HepG2 (cell line): Measurements from ENCODE around the gene KIAA1614. TPM values are rescaled to one million over a fixed set of nuclear protein-coding genes. Genes with fewer than 3 reads are reported as not detected.

Experiments used
- ATAC-seq: fragments of 200-7000 bp; cut with Tn5 transposase; 3 replicates; pipeline ENCODE4 v1.9.1; 2020; ENCODE audit warnings: mild to moderate bottlenecking, moderate library complexity
- BruUV-seq: library from RNA; stranded (reverse); fragments of 400-500 nt; replicated peaks from 2 replicates; lab custom pipeline; 2021; lab: Mats Ljungman, UMichigan
- CTCF ChIA-PET: fragments of 300-600 bp; formaldehyde crosslinking; extraction: SDS; loops from one replicate; lab custom pipeline; 2021; ENCODE audit warnings: low total read pairs, inconsistent platforms, low intra/inter-chr PET ratio; lab: Yijun Ruan, JAX
- POLR2A ChIA-PET: fragments of 350-600 bp; sonication (Branson Sonifier 250); formaldehyde crosslinking; loops from one replicate; lab custom pipeline; 2020; ENCODE audit warnings: antibody characterized with exemption, inconsistent platforms; lab: Yijun Ruan, JAX
- DNase-seq: peaks from one replicate; pipeline ENCODE4 v3.0.0-alpha.2; 2015; ENCODE audit warnings: low spot score
- FAIRE-seq: peaks from 3 replicates; lab custom pipeline; 2011; peaks lifted over from hg19 to GRCh38; lab: Jason Lieb, UNC
- H2AFZ ChIP-seq: one replicate; pipeline ENCODE4 v1.6.1; 2011; ENCODE audit warnings: low read length, inconsistent platforms
- H3K27ac ChIP-seq: fragments of 300-600 bp; 3 replicates; pipeline ENCODE4 v1.8.0; 2011; ENCODE audit warnings: mixed run types, mild to moderate bottlenecking, mixed read lengths, low read length, inconsistent platforms; ENCODE audit not compliant: insufficient read depth; ENCODE audit errors: extremely low read length
- H3K27me3 ChIP-seq, 2 experiments: fragments of 200-600 bp in 1 of 2; 2 replicates in 1 of 2; 3 replicates in 1 of 2; pipeline versions ENCODE4 v1.6.0 to v1.8.0; 2011; ENCODE audit warnings: low read length in 2 of 2, mild to moderate bottlenecking in 2 of 2, moderate library complexity in 2 of 2, inconsistent platforms in 1 of 2; ENCODE audit not compliant: insufficient read depth in 2 of 2, control insufficient read depth in 1 of 2
- H3K36me3 ChIP-seq, 2 experiments: fragments of 200-600 bp in 1 of 2; replicated peaks in 1 of 2; 2 replicates in 1 of 2; 3 replicates in 1 of 2; pipeline versions ENCODE4 v1.5.1 to v1.8.0; 2011; ENCODE audit warnings: low read length in 2 of 2, inconsistent platforms in 1 of 2; ENCODE audit not compliant: insufficient read depth in 2 of 2, control insufficient read depth in 1 of 2
- H3K4me1 ChIP-seq: 2 replicates; pipeline ENCODE4 v1.5.1; 2012; ENCODE audit warnings: low read length, inconsistent platforms; ENCODE audit not compliant: insufficient read depth
- H3K4me2 ChIP-seq: 2 replicates; pipeline ENCODE4 v1.6.0; 2011; ENCODE audit warnings: low read depth, low read length, inconsistent platforms
- H3K4me3 ChIP-seq, 3 experiments: fragments of 200-600 bp in 1 of 3; sonication (generic), shearing (Covaris generic) in 1 of 3; replicated peaks in 1 of 3; 2 replicates each; pipeline ENCODE4 v1.5.1; 2011 to 2016; ENCODE audit warnings: low read length in 3 of 3, inconsistent platforms in 2 of 3, low read depth in 2 of 3, mild to moderate bottlenecking in 2 of 3, control low read depth in 1 of 3, mixed read lengths in 1 of 3; ENCODE audit not compliant: insufficient read depth in 1 of 3
- H3K79me2 ChIP-seq: one replicate; pipeline ENCODE4 v1.6.1; 2011; ENCODE audit warnings: low read length, inconsistent platforms; ENCODE audit not compliant: insufficient read depth
- H3K9ac ChIP-seq: 2 replicates; pipeline ENCODE4 v1.6.0; 2011; ENCODE audit warnings: mild to moderate bottlenecking, low read depth, low read length, inconsistent platforms; ENCODE audit not compliant: insufficient read depth
- H3K9me3 ChIP-seq: 2 replicates; pipeline ENCODE4 v1.5.1; 2012; ENCODE audit warnings: mild to moderate bottlenecking, low read length
- H4K20me1 ChIP-seq: 2 replicates; pipeline ENCODE4 v1.6.0; 2011; ENCODE audit warnings: inconsistent platforms, mild to moderate bottlenecking, low read length, moderate library complexity; ENCODE audit not compliant: insufficient read depth
- ATF2 ChIP-seq: sonication (generic); formaldehyde crosslinking; IDR thresholded peaks from 2 replicates; pipeline ENCODE4 v1.4.0; 2020; ENCODE audit warnings: missing genetic modification reagents
- ATF6 ChIP-seq: sonication (generic); formaldehyde crosslinking; conservative IDR thresholded peaks from 2 replicates; pipeline ENCODE4 v1.4.0; 2020; ENCODE audit warnings: missing genetic modification reagents
- ELF1 ChIP-seq: sonication (generic); formaldehyde crosslinking; IDR thresholded peaks from 2 replicates; pipeline ENCODE4 v1.4.0; 2020; ENCODE audit warnings: missing genetic modification reagents
- EP300 ChIP-seq, 3 experiments: sonication (generic) in 1 of 3; formaldehyde crosslinking in 1 of 3; IDR thresholded peaks; 2 replicates each; pipeline versions ENCODE4 v1.5.1 to v1.6.1; 2011 to 2020; ENCODE audit warnings: low read depth in 2 of 3, low read length in 2 of 3, borderline replicate concordance in 1 of 3, improper control_type of control experiment in 1 of 3, mild to moderate bottlenecking in 1 of 3, missing genetic modification reagents in 1 of 3, moderate library complexity in 1 of 3
- ESRRA ChIP-seq: sonication (generic); formaldehyde crosslinking; IDR thresholded peaks from 2 replicates; pipeline ENCODE4 v1.5.1; 2020; ENCODE audit warnings: mild to moderate bottlenecking, low read depth, missing genetic modification reagents
- HDAC1 ChIP-seq: sonication (generic); formaldehyde crosslinking; IDR thresholded peaks from 2 replicates; pipeline ENCODE4 v1.5.1; 2020; ENCODE audit warnings: mild to moderate bottlenecking, missing genetic modification reagents
- IKZF5 ChIP-seq: IDR thresholded peaks from 2 replicates; pipeline ENCODE4 v1.6.1; 2018; ENCODE audit warnings: missing genetic modification reagents, mild to moderate bottlenecking, missing compliant biosample characterization
- SP1 ChIP-seq, 2 experiments: fragments of 450-650 bp in 1 of 2; sonication (generic) in 1 of 2; formaldehyde crosslinking in 1 of 2; IDR thresholded peaks; 2 replicates each; pipeline versions ENCODE4 v1.4.0 to v1.6.1; 2016 to 2020; ENCODE audit warnings: missing genetic modification reagents in 1 of 2
- TEAD2 ChIP-seq: sonication (generic); formaldehyde crosslinking; IDR thresholded peaks from 2 replicates; pipeline ENCODE4 v1.9.0; 2021; ENCODE audit warnings: missing genetic modification reagents
- TRAFD1 ChIP-seq: sonication (generic); formaldehyde crosslinking; IDR thresholded peaks from 2 replicates; pipeline ENCODE4 v1.5.1; 2020; ENCODE audit warnings: missing genetic modification reagents, mild to moderate bottlenecking, borderline replicate concordance
- ZNF430 ChIP-seq: sonication (generic); formaldehyde crosslinking; IDR thresholded peaks from 2 replicates; pipeline ENCODE4 v1.9.0; 2021; ENCODE audit warnings: mild to moderate bottlenecking, missing genetic modification reagents
- ZNF782 ChIP-seq: sonication (generic); formaldehyde crosslinking; IDR thresholded peaks from 2 replicates; pipeline ENCODE4 v1.4.0; 2020; ENCODE audit warnings: missing genetic modification reagents, mild to moderate bottlenecking, borderline replicate concordance
- WGBS: methylation state at CpG from one replicate; pipeline ENCODE4 v1.1.6; 2017; ENCODE audit warnings: low lambda C conversion rate; 5-methylcytosine and 5-hydroxymethylcytosine counted together
- in situ Hi-C: cut with HindIII; loops from 2 replicates; pipeline ENCODE4 v1.10.0; 2017; ENCODE audit warnings: low pct_unique_long_range_greater_than_20kb; ENCODE audit not compliant: extremely low pct_ligation_motif_present
- intact Hi-C: fragments of 100-400 bp; cut with micrococcal nuclease; formaldehyde crosslinking; loops from one replicate; pipeline ENCODE4 v1.10.0; 2022; ENCODE audit not compliant: unreplicated experiment
- polyA plus RNA-seq, 8 experiments: library from polyadenylated mRNA; depleted of rRNA in 3 of 8; stranded (reverse) in 7 of 8; unstranded in 1 of 8; fragments of >200 nt; fragmentation: Illumina TruSeq in 4 of 8; extraction: Trizol in 4 of 8; gene quantifications; 2 replicates each; pipeline versions ENCODE4 v1.2.1 to v1.2.3, GENCODE V29; 2011 to 2016; ENCODE audit warnings: low read depth in 4 of 8, missing spikeins in 1 of 8, mixed read lengths in 1 of 8; ENCODE audit not compliant: insufficient read depth in 1 of 8
- total RNA-seq, 5 experiments: library from RNA; depleted of rRNA; stranded (reverse); fragments of >200 nt; fragmentation: Illumina TruSeq; extraction: Trizol; gene quantifications; 2 replicates each; pipeline ENCODE4 v1.2.3, GENCODE V29; 2016; ENCODE audit warnings: low read depth in 1 of 5
- TF ChIP-seq, protein P1 (sequence below): sonication (generic); formaldehyde crosslinking; IDR thresholded peaks from 2 replicates; pipeline ENCODE4 v1.5.0; 2020; ENCODE audit warnings: mild to moderate bottlenecking, missing genetic modification reagents, borderline replicate concordance

Gene KIAA1614
- total and polyA plus RNA-seq, 2 of the 13 experiments (the other 11 are each of a cell fraction or from before 2014, with no cell fraction given) = 0.15 to 0.77 TPM

GRCh38 chr1:180927348-180927747 lies 14.7 kb downstream of the KIAA1614 start:
- CTCF ChIA-PET = no interaction called here
- H3K79me2 ChIP-seq = no peaks in the 10 kb centered on the region
- no peak overlapping the region for H3K9ac ChIP-seq
- in situ Hi-C loops (no loop called here), intact Hi-C loops (no loop called here)
- WGBS = 4% methylated on average over 5 of the region's 13 CpGs
- H3K4me2 ChIP-seq = peak overlapping the region; percentile 80
- H2AFZ ChIP-seq = no peak overlapping the region
- DNase-seq = peak; percentile 28
- no peaks in the 10 kb centered on the region for H3K36me3 ChIP-seq
- no peaks in the 10 kb centered on the region for H3K27me3 ChIP-seq
- peak; percentile 46 for ATAC-seq
- H3K4me3 ChIP-seq = peak overlapping the region in 1 of 3 experiments; percentile 31; a peak in 1 of 6 replicates
- H3K9me3 ChIP-seq = no peaks in the 10 kb centered on the region
- POLR2A ChIA-PET = no interaction called here
- H3K4me1 ChIP-seq = peaks cover 75% of the 10 kb centered on the region
- no peaks in the 10 kb centered on the region for H4K20me1 ChIP-seq
- H3K27ac ChIP-seq = no peak overlapping the region
- BruUV-seq = no TSS peak
- FAIRE-seq = peak; percentile 57
- TF ChIP-seq, protein P1, sequence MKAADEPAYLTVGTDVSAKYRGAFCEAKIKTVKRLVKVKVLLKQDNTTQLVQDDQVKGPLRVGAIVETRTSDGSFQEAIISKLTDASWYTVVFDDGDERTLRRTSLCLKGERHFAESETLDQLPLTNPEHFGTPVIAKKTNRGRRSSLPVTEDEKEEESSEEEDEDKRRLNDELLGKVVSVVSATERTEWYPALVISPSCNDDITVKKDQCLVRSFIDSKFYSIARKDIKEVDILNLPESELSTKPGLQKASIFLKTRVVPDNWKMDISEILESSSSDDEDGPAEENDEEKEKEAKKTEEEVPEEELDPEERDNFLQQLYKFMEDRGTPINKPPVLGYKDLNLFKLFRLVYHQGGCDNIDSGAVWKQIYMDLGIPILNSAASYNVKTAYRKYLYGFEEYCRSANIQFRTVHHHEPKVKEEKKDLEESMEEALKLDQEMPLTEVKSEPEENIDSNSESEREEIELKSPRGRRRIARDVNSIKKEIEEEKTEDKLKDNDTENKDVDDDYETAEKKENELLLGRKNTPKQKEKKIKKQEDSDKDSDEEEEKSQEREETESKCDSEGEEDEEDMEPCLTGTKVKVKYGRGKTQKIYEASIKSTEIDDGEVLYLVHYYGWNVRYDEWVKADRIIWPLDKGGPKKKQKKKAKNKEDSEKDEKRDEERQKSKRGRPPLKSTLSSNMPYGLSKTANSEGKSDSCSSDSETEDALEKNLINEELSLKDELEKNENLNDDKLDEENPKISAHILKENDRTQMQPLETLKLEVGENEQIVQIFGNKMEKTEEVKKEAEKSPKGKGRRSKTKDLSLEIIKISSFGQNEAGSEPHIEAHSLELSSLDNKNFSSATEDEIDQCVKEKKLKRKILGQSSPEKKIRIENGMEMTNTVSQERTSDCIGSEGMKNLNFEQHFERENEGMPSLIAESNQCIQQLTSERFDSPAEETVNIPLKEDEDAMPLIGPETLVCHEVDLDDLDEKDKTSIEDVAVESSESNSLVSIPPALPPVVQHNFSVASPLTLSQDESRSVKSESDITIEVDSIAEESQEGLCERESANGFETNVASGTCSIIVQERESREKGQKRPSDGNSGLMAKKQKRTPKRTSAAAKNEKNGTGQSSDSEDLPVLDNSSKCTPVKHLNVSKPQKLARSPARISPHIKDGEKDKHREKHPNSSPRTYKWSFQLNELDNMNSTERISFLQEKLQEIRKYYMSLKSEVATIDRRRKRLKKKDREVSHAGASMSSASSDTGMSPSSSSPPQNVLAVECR = peak; percentile 32; the same call in 1 of the 2 replicates
- TF ChIP-seq ZNF782 (CRISPR knock-in tag) (no peak), TRAFD1 (CRISPR knock-in tag) (no peak), HDAC1 (0 out of 2 replicates have a peak, but pooled peaks have one; percentile 26), IKZF5 (CRISPR knock-in tag) (no peak), SP1 (IDR thresholded peaks at IDR 0.05) (no peak), SP1 (CRISPR knock-in tag; IDR thresholded peaks at IDR 0.05) (no peak), EP300 (IDR thresholded peaks at IDR 0.05; ENCODE audit: low read depth in 2 of 2, low read length in 2 of 2) (no peak), EP300 (CRISPR knock-in tag; IDR thresholded peaks at IDR 0.05; ENCODE audit: borderline replicate concordance) (no peak), ATF2 (no peak), ZNF430 (CRISPR knock-in tag) (no peak), ELF1 (CRISPR knock-in tag) (no peak), ESRRA (CRISPR knock-in tag) (0 out of 2 replicates have a peak, but pooled peaks have one; percentile 64), ATF6 (CRISPR knock-in tag) (no peak), TEAD2 (CRISPR knock-in tag) (no peak)
